ENCODE data around the gene LRBA. TPM values are rescaled to one million over a fixed set of nuclear protein-coding genes. Genes with fewer than 3 reads are reported as not detected.

LRBA gene
- total RNA-seq, 1 experiment from 2014 or later = 55.3 TPM

DNA sequence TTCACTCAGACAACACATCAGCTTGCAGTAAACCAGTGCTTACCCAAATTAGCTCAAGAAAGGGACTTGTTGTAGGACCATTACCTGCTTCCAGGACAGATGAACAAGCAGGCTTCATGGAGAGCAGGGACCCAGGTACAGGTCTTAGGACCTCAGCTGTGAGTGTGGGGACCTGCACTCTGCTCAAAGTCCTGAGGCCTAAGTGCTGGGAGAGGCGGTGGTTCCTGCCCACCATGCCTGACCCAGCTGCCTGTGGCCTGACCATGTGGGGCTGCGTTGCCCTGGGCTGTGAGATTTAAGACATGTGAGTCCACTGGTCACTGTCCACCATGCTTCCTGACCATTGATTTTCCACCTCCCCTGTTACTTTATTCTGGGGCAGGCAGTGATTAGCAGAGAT lies 796.6 kb downstream of the LRBA start:
- H3K9ac ChIP-seq (ENCODE audit: extremely low read depth, insufficient read length, low read length) = no peak overlapping the region
- H2BK5ac ChIP-seq (ENCODE audit: insufficient read length, low read length) = no peak overlapping the region
- H3K14ac ChIP-seq (ENCODE audit: insufficient read depth, low read length) = no peak overlapping the region
- H2BK120ac ChIP-seq (ENCODE audit: low read depth, low read length, poor library complexity, severe bottlenecking) = no peak overlapping the region
- no peak overlapping the region for H2AK5ac ChIP-seq (ENCODE audit: insufficient read length, low read length)
- no peak overlapping the region for H2BK20ac ChIP-seq (ENCODE audit: low read depth, low read length, poor library complexity, severe bottlenecking)
- Mint-ChIP-seq H3K4me1 (peaks cover 14 to 17% of the 10 kb centered on the region in 2 experiments), H3K4me3 (no peak overlapping the region), H3K27me3 (ENCODE audit: low read depth) (no peaks in the 10 kb centered on the region), H3K27ac (no peak overlapping the region), H3K9me3 (no peaks in the 10 kb centered on the region), H3K36me3 (ENCODE audit: insufficient read depth in 1 of 3, low read depth in 3 of 3) (no peaks in the 10 kb centered on the region)
- DNase-seq = no peak
- H3K18ac ChIP-seq (ENCODE audit: insufficient read length, low read depth, low read length) = no peak overlapping the region
- no peaks in the 10 kb centered on the region; the same call in 1 of the 2 replicates for H3K27me3 ChIP-seq (ENCODE audit: insufficient read depth, low read length)
- H4K20me1 ChIP-seq (ENCODE audit: control insufficient read depth, insufficient read depth, insufficient read length) = no peaks in the 10 kb centered on the region
- H2BK12ac ChIP-seq (ENCODE audit: insufficient read length, low read depth, low read length) = no peak overlapping the region
- H3K79me1 ChIP-seq (ENCODE audit: insufficient read depth, low read depth, low read length, poor library complexity, severe bottlenecking) = no peaks in the 10 kb centered on the region
- H3K23me2 ChIP-seq (ENCODE audit: insufficient read length, low read depth, low read length, poor library complexity, severe bottlenecking) = no peaks in the 10 kb centered on the region
- no peak overlapping the region for H3K56ac ChIP-seq (ENCODE audit: insufficient read length, low read depth, low read length)
- no peak overlapping the region for H3K23ac ChIP-seq (ENCODE audit: insufficient read length, low read depth, low read length)
- no peaks in the 10 kb centered on the region for H3K9me3 ChIP-seq (ENCODE audit: control insufficient read depth, low read depth, low read length)
- H4K5ac ChIP-seq (ENCODE audit: insufficient read length, low read depth, low read length) = no peak overlapping the region
- H3K4ac ChIP-seq (ENCODE audit: low read depth, low read length) = no peak overlapping the region
- no peak overlapping the region for H3T11ph ChIP-seq (ENCODE audit: low read length)
- H3K79me2 ChIP-seq (ENCODE audit: insufficient read depth, low read length) = no peaks in the 10 kb centered on the region
- no peak overlapping the region for H4K91ac ChIP-seq (ENCODE audit: insufficient read length, low read depth, low read length)
- H3K4me2 ChIP-seq (ENCODE audit: insufficient read depth, insufficient read length, low read length) = no peak overlapping the region
- TF ChIP-seq, protein P1, sequence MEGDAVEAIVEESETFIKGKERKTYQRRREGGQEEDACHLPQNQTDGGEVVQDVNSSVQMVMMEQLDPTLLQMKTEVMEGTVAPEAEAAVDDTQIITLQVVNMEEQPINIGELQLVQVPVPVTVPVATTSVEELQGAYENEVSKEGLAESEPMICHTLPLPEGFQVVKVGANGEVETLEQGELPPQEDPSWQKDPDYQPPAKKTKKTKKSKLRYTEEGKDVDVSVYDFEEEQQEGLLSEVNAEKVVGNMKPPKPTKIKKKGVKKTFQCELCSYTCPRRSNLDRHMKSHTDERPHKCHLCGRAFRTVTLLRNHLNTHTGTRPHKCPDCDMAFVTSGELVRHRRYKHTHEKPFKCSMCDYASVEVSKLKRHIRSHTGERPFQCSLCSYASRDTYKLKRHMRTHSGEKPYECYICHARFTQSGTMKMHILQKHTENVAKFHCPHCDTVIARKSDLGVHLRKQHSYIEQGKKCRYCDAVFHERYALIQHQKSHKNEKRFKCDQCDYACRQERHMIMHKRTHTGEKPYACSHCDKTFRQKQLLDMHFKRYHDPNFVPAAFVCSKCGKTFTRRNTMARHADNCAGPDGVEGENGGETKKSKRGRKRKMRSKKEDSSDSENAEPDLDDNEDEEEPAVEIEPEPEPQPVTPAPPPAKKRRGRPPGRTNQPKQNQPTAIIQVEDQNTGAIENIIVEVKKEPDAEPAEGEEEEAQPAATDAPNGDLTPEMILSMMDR (conservative IDR thresholded peaks at IDR 0.05) = no peak
- no CpG with 5 or more reads among the region's 2 CpGs for WGBS (ENCODE audit: extremely low coverage, insufficient read length, low lambda C conversion rate)
- H3K4me1 ChIP-seq (ENCODE audit: insufficient read depth, low read length) = peaks cover 7% of the 10 kb centered on the region; the same call in 1 of the 2 replicates
- H3K27ac ChIP-seq (ENCODE audit: insufficient read length, low read depth, low read length) = no peak overlapping the region
- no peak overlapping the region for H4K8ac ChIP-seq (replicated peaks; ENCODE audit: insufficient read length, low read depth, low read length)
- H2AFZ ChIP-seq (ENCODE audit: low read length) = no peak overlapping the region
- no peak overlapping the region for H2BK15ac ChIP-seq (ENCODE audit: low read depth, low read length)
